ENCODE data around the gene TNS1. TPM values are rescaled to one million over a fixed set of nuclear protein-coding genes. Genes with fewer than 3 reads are reported as not detected.

TNS1 gene
- total RNA-seq, 3 donors from 2014 or later (not counting 1 experiment from before 2014, with no cell fraction given): 1.1 to 3.0 (median 2.1) TPM

- H3K27ac Mint-ChIP-seq: no peak overlapping the region
- no peaks in the 10 kb centered on the region for H3K4me1 ChIP-seq (ENCODE audit: control insufficient read depth, insufficient read depth, low read length)
- no peaks in the 10 kb centered on the region for H3K4me1 Mint-ChIP-seq
- no peaks in the 10 kb centered on the region for H3K36me3 ChIP-seq (ENCODE audit: control insufficient read depth, insufficient read depth, low read length)
- H3K9me3 Mint-ChIP-seq: no peaks in the 10 kb centered on the region
- H3K9me3 ChIP-seq (ENCODE audit: control insufficient read depth, insufficient read depth, low read length): no peaks in the 10 kb centered on the region
- TF ChIP-seq CTCF (IDR thresholded peaks at IDR 0.05): no peak
- no peak for DNase-seq
- no peaks in the 10 kb centered on the region for H3K27me3 Mint-ChIP-seq (ENCODE audit: low read depth in 2 of 2)
- H3K36me3 Mint-ChIP-seq: no peaks in the 10 kb centered on the region
- no peak for ATAC-seq
- intact Hi-C loops (cut with micrococcal nuclease): no loop called here
- H3K4me3 Mint-ChIP-seq: no peak overlapping the region
- H3K27me3 ChIP-seq (ENCODE audit: control insufficient read depth, insufficient read depth, low read length): no peaks in the 10 kb centered on the region
- 82% methylated on average over 4 of the region's 4 CpGs for WGBS (ENCODE audit: insufficient coverage)
- no peak overlapping the region for H3K27ac ChIP-seq (ENCODE audit: low read length)
- no peak overlapping the region for H3K4me3 ChIP-seq (ENCODE audit: low read length)
Observed at GRCh38 chr2:217875556-217876252, 127.1 kb downstream of the TNS1 start.

- H3K4me1 Mint-ChIP-seq: no peaks in the 10 kb centered on the region
- intact Hi-C loops (cut with micrococcal nuclease): no loop called here
- no peaks in the 10 kb centered on the region for H3K9me3 ChIP-seq (ENCODE audit: control insufficient read depth, insufficient read depth, low read length)
- H3K36me3 Mint-ChIP-seq: no peaks in the 10 kb centered on the region
- H3K27me3 ChIP-seq (ENCODE audit: control insufficient read depth, insufficient read depth, low read length): no peaks in the 10 kb centered on the region
- H3K9me3 Mint-ChIP-seq: no peaks in the 10 kb centered on the region
- peaks cover 0 to 3% of the 10 kb centered on the region in 2 donors for H3K27me3 Mint-ChIP-seq (ENCODE audit: low read depth in 2 of 2)
- TF ChIP-seq CTCF (IDR thresholded peaks at IDR 0.05): no peak
- H3K27ac ChIP-seq (ENCODE audit: low read length): no peak overlapping the region
- no peaks in the 10 kb centered on the region for H3K36me3 ChIP-seq (ENCODE audit: control insufficient read depth, insufficient read depth, low read length)
- H3K4me3 ChIP-seq (ENCODE audit: low read length): no peak overlapping the region
- H3K4me1 ChIP-seq (ENCODE audit: control insufficient read depth, insufficient read depth, low read length): no peaks in the 10 kb centered on the region
- no peak for DNase-seq
- no peak overlapping the region for H3K27ac Mint-ChIP-seq
- H3K4me3 Mint-ChIP-seq: no peak overlapping the region
- no peak for ATAC-seq
- WGBS (ENCODE audit: insufficient coverage): 100% methylated on average over 1 of the region's 1 CpG
Observed at GRCh38 chr2:217875138-217875537, 127.7 kb downstream of the TNS1 start.

- Histone ChIP-seq H3K9me3 (ENCODE audit: control insufficient read depth, insufficient read depth, low read length) (no peaks in the 10 kb centered on the region), H3K27me3 (ENCODE audit: control insufficient read depth, insufficient read depth, low read length) (no peaks in the 10 kb centered on the region), H3K27ac (ENCODE audit: low read length) (no peak overlapping the region), H3K36me3 (ENCODE audit: control insufficient read depth, insufficient read depth, low read length) (no peaks in the 10 kb centered on the region), H3K4me1 (ENCODE audit: control insufficient read depth, insufficient read depth, low read length) (no peaks in the 10 kb centered on the region), H3K4me3 (ENCODE audit: low read length) (no peak overlapping the region)
- H3K9me3 Mint-ChIP-seq: no peaks in the 10 kb centered on the region
- no peaks in the 10 kb centered on the region for H3K4me1 Mint-ChIP-seq
- no peak overlapping the region for H3K27ac Mint-ChIP-seq
- no peak overlapping the region for H3K4me3 Mint-ChIP-seq
- no peak for ATAC-seq
- intact Hi-C loops (cut with micrococcal nuclease): no loop called here
- H3K27me3 Mint-ChIP-seq (ENCODE audit: low read depth in 2 of 2): peaks cover 0 to 8% of the 10 kb centered on the region in 2 donors
- no peaks in the 10 kb centered on the region for H3K36me3 Mint-ChIP-seq
- TF ChIP-seq CTCF (IDR thresholded peaks at IDR 0.05): no peak
- DNase-seq: no peak
- 95% methylated on average over 8 of the region's 8 CpGs for WGBS (ENCODE audit: insufficient coverage)
Observed at GRCh38 chr2:217873371-217873770, 129.4 kb downstream of the TNS1 start.

GRCh38 chr2:217872319-217872718, 130.5 kb downstream of the TNS1 start:
- no peaks in the 10 kb centered on the region for H3K4me1 Mint-ChIP-seq
- intact Hi-C loops (cut with micrococcal nuclease): no loop called here
- peaks cover 0 to 8% of the 10 kb centered on the region in 2 donors for H3K27me3 Mint-ChIP-seq (ENCODE audit: low read depth in 2 of 2)
- Histone ChIP-seq H3K27ac (ENCODE audit: low read length) (no peak overlapping the region), H3K9me3 (ENCODE audit: control insufficient read depth, insufficient read depth, low read length) (no peaks in the 10 kb centered on the region), H3K4me1 (ENCODE audit: control insufficient read depth, insufficient read depth, low read length) (no peaks in the 10 kb centered on the region), H3K4me3 (ENCODE audit: low read length) (no peak overlapping the region), H3K36me3 (ENCODE audit: control insufficient read depth, insufficient read depth, low read length) (no peaks in the 10 kb centered on the region), H3K27me3 (ENCODE audit: control insufficient read depth, insufficient read depth, low read length) (no peaks in the 10 kb centered on the region)
- WGBS (ENCODE audit: insufficient coverage): 100% methylated on average over 2 of the region's 2 CpGs
- H3K27ac Mint-ChIP-seq: no peak overlapping the region
- H3K36me3 Mint-ChIP-seq: no peaks in the 10 kb centered on the region
- DNase-seq (no peak), ATAC-seq (no peak)
- no peak overlapping the region for H3K4me3 Mint-ChIP-seq
- H3K9me3 Mint-ChIP-seq: no peaks in the 10 kb centered on the region
- no peak for TF ChIP-seq CTCF (IDR thresholded peaks at IDR 0.05)
